HCT116 (cell line): ENCODE data around the gene ZNF529.

ENCODE experiments used
- ATF3 ChIP-seq: IDR thresholded peaks from 2 replicates; pipeline ENCODE4 v1.6.1; 2012
- CEBPB ChIP-seq: IDR thresholded peaks from 2 replicates; pipeline ENCODE4 v1.6.1; 2012; ENCODE audit warnings: low read depth
- EZH2 ChIP-seq: fragments of 200-600 bp; sonication (generic); IDR thresholded peaks from 2 replicates; pipeline ENCODE4 v1.6.1; 2017; ENCODE audit warnings: antibody characterized with exemption, mixed run types
- EZH2phosphoT487 ChIP-seq: fragments of 200-600 bp; IDR thresholded peaks from 2 replicates; pipeline ENCODE4 v1.6.1; 2018; ENCODE audit warnings: antibody characterized with exemption, borderline replicate concordance
- JUND ChIP-seq: IDR thresholded peaks from 2 replicates; pipeline ENCODE4 v1.6.1; 2012
- POLR2A ChIP-seq: IDR thresholded peaks from 2 replicates; pipeline ENCODE4 v1.7.0; 2011; ENCODE audit warnings: borderline replicate concordance; ENCODE audit not compliant: insufficient read depth, insufficient read length; ENCODE audit errors: extremely low read depth
- POLR2AphosphoS5 ChIP-seq: IDR thresholded peaks from 2 replicates; pipeline ENCODE4 v1.6.1; 2011; ENCODE audit warnings: mild to moderate bottlenecking, low read depth, low read length, moderate library complexity
- YY1 ChIP-seq: IDR thresholded peaks from 2 replicates; pipeline ENCODE4 v1.6.1; 2011; ENCODE audit warnings: low read length, low read depth, moderate library complexity, mild to moderate bottlenecking; ENCODE audit not compliant: insufficient replicate concordance; ENCODE audit errors: extremely low read depth
- TF ChIP-seq, protein P1 (sequence below), 3 experiments: fragments of 200-600 bp in 1 of 3; sonication (generic) in 1 of 3; IDR thresholded peaks in 2 of 3; conservative IDR thresholded peaks in 1 of 3; 2 replicates each; pipeline ENCODE4 v1.5.1; 2012 to 2017; ENCODE audit warnings: low read depth in 2 of 3, low read length in 2 of 3, antibody characterized with exemption in 1 of 3, borderline replicate concordance in 1 of 3, control low read depth in 1 of 3, mild to moderate bottlenecking in 1 of 3, mixed read lengths in 1 of 3, mixed run types in 1 of 3, moderate library complexity in 1 of 3; ENCODE audit not compliant: insufficient read depth in 1 of 3
- TF ChIP-seq, protein P2 (sequence below): IDR thresholded peaks from 2 replicates; pipeline ENCODE4 v1.6.1; 2012; ENCODE audit warnings: low read depth
- TF ChIP-seq, protein P3 (sequence below): IDR thresholded peaks from 2 replicates; pipeline ENCODE4 v1.6.1; 2012

GRCh38 chr19:36605101-36605876, 32.2 kb upstream of the ZNF529 start, which contains the start of gene ZNF382:
- TF ChIP-seq, protein P1, sequence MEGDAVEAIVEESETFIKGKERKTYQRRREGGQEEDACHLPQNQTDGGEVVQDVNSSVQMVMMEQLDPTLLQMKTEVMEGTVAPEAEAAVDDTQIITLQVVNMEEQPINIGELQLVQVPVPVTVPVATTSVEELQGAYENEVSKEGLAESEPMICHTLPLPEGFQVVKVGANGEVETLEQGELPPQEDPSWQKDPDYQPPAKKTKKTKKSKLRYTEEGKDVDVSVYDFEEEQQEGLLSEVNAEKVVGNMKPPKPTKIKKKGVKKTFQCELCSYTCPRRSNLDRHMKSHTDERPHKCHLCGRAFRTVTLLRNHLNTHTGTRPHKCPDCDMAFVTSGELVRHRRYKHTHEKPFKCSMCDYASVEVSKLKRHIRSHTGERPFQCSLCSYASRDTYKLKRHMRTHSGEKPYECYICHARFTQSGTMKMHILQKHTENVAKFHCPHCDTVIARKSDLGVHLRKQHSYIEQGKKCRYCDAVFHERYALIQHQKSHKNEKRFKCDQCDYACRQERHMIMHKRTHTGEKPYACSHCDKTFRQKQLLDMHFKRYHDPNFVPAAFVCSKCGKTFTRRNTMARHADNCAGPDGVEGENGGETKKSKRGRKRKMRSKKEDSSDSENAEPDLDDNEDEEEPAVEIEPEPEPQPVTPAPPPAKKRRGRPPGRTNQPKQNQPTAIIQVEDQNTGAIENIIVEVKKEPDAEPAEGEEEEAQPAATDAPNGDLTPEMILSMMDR (IDR thresholded peaks at IDR 0.05 in 2 of 3, conservative IDR thresholded peaks at IDR 0.05 in 1 of 3; ENCODE audit: borderline replicate concordance in 1 of 3, insufficient read depth in 1 of 3, low read depth in 2 of 3, low read length in 2 of 3) = no peak
- TF ChIP-seq JUND = no peak
- TF ChIP-seq, protein P2, sequence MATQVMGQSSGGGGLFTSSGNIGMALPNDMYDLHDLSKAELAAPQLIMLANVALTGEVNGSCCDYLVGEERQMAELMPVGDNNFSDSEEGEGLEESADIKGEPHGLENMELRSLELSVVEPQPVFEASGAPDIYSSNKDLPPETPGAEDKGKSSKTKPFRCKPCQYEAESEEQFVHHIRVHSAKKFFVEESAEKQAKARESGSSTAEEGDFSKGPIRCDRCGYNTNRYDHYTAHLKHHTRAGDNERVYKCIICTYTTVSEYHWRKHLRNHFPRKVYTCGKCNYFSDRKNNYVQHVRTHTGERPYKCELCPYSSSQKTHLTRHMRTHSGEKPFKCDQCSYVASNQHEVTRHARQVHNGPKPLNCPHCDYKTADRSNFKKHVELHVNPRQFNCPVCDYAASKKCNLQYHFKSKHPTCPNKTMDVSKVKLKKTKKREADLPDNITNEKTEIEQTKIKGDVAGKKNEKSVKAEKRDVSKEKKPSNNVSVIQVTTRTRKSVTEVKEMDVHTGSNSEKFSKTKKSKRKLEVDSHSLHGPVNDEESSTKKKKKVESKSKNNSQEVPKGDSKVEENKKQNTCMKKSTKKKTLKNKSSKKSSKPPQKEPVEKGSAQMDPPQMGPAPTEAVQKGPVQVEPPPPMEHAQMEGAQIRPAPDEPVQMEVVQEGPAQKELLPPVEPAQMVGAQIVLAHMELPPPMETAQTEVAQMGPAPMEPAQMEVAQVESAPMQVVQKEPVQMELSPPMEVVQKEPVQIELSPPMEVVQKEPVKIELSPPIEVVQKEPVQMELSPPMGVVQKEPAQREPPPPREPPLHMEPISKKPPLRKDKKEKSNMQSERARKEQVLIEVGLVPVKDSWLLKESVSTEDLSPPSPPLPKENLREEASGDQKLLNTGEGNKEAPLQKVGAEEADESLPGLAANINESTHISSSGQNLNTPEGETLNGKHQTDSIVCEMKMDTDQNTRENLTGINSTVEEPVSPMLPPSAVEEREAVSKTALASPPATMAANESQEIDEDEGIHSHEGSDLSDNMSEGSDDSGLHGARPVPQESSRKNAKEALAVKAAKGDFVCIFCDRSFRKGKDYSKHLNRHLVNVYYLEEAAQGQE = no peak
- TF ChIP-seq POLR2A = no peak
- no peak for TF ChIP-seq ATF3
- no peak for TF ChIP-seq POLR2AphosphoS5
- TF ChIP-seq EZH2phosphoT487 = no peak
- TF ChIP-seq EZH2 = no peak
- TF ChIP-seq CEBPB = no peak
- TF ChIP-seq, protein P3, sequence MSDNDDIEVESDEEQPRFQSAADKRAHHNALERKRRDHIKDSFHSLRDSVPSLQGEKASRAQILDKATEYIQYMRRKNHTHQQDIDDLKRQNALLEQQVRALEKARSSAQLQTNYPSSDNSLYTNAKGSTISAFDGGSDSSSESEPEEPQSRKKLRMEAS = no peak
- no peak for TF ChIP-seq YY1
